A549 (cell line): ENCODE data around the gene CELSR1.

Experiments used
- CEBPB ChIP-seq, 2 experiments: fragments of >200 bp in 1 of 2; sonication (Bioruptor Twin) in 1 of 2; formaldehyde crosslinking in 1 of 2; IDR thresholded peaks; 2 replicates each; pipeline ENCODE4 v1.6.1; 2012 to 2016
- EP300 ChIP-seq, 2 experiments: fragments of >200 bp; sonication (Bioruptor Twin); formaldehyde crosslinking; IDR thresholded peaks; 2 replicates in 1 of 2; 3 replicates in 1 of 2; pipeline ENCODE4 v1.6.1; 2016 to 2017
- GATA3 ChIP-seq: IDR thresholded peaks from 2 replicates; pipeline ENCODE4 v1.6.1; 2012; ENCODE audit warnings: borderline replicate concordance
- HDAC2 ChIP-seq: fragments of 200-600 bp; sonication (generic); IDR thresholded peaks from 2 replicates; pipeline ENCODE4 v1.6.1; 2016
- JUN ChIP-seq, 2 experiments: fragments of >200 bp; sonication (Bioruptor Twin); formaldehyde crosslinking; IDR thresholded peaks; 2 replicates in 1 of 2; 3 replicates in 1 of 2; pipeline ENCODE4 v1.6.1; 2016 to 2017
- PHF8 ChIP-seq: fragments of 200-600 bp; sonication (generic); IDR thresholded peaks from 2 replicates; pipeline ENCODE4 v1.6.1; 2016; ENCODE audit warnings: low read depth, mild to moderate bottlenecking, antibody characterized with exemption, moderate library complexity, borderline replicate concordance
- POLR2A ChIP-seq: IDR thresholded peaks from 2 replicates; pipeline ENCODE4 v1.6.1; 2012; ENCODE audit warnings: mild to moderate bottlenecking, low read length
- RARB ChIP-seq: fragments of 250-450 bp; sonication (Bioruptor Pico); IDR thresholded peaks from 2 replicates; pipeline ENCODE4 v1.8.0; 2021; ENCODE audit warnings: mild to moderate bottlenecking, moderate library complexity
- SMC3 ChIP-seq: fragments of >200 bp; sonication (Bioruptor Twin); formaldehyde crosslinking; IDR thresholded peaks from 3 replicates; pipeline ENCODE4 v1.6.1; 2018; ENCODE audit warnings: inconsistent platforms
- TF ChIP-seq, protein P1 (sequence below): fragments of >200 bp; sonication (Bioruptor Twin); formaldehyde crosslinking; IDR thresholded peaks from 3 replicates; pipeline ENCODE4 v1.5.1; 2016
- TF ChIP-seq, protein P2 (sequence below): fragments of 450-650 bp; IDR thresholded peaks from 2 replicates; pipeline ENCODE4 v1.6.1; 2014; ENCODE audit warnings: antibody characterized with exemption
- TF ChIP-seq, protein P3 (sequence below): IDR thresholded peaks from 2 replicates; pipeline ENCODE4 v1.6.1; 2012
- TF ChIP-seq, protein P4 (sequence below): fragments of 250-450 bp; sonication (Bioruptor Pico); IDR thresholded peaks from 2 replicates; pipeline ENCODE4 v1.5.0; 2021; ENCODE audit warnings: mild to moderate bottlenecking, moderate library complexity, borderline replicate concordance

DNA sequence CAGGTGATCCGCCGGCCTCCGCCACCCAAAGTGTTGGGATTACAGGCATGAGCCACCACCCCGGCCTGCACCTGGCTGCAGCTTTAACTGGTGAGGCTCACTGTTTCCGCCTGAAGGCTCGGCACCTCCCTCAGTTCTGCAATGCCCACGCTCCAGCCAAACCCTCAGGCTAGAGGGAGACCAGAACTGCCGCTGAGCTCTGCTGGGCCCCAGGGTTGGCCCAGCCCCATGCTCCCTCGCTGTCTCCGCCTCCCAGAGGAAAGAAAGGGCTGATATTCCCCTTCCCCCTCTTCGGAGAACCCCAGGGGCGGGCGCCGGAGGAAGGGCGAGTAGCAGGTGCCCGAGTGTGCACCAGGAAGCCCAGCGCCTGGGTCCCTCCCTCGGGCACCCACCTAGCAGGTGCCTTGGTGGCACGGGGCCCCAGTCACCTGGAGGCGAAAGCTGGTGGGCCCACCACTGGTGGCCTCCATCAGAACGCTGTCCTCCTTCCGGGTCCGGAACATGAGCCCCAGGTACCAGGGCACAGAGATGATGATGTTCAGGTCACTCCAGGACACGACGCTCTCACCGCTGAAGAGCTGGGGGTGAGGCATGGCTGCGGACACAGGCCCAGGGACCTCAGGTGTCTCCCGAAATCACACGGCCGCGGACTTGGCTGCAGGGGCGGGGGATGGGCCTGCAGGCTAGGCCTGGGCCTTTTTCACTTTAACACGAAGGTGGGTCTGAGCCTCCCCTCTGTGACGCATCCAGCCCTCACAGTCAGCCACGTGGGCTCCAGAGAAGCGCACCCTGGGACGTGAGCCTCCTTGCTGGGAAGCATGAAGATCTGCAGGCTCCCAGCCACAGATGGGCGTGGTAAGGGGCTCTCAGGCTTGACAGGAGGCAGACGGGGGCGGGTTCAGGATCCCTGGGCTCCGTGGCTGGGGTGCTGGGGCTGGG, 128.6 kb downstream of the CELSR1 start:
- no peak for TF ChIP-seq SMC3
- TF ChIP-seq PHF8: no peak
- TF ChIP-seq, protein P1, sequence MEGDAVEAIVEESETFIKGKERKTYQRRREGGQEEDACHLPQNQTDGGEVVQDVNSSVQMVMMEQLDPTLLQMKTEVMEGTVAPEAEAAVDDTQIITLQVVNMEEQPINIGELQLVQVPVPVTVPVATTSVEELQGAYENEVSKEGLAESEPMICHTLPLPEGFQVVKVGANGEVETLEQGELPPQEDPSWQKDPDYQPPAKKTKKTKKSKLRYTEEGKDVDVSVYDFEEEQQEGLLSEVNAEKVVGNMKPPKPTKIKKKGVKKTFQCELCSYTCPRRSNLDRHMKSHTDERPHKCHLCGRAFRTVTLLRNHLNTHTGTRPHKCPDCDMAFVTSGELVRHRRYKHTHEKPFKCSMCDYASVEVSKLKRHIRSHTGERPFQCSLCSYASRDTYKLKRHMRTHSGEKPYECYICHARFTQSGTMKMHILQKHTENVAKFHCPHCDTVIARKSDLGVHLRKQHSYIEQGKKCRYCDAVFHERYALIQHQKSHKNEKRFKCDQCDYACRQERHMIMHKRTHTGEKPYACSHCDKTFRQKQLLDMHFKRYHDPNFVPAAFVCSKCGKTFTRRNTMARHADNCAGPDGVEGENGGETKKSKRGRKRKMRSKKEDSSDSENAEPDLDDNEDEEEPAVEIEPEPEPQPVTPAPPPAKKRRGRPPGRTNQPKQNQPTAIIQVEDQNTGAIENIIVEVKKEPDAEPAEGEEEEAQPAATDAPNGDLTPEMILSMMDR: no peak
- no peak for TF ChIP-seq HDAC2
- TF ChIP-seq, protein P2, sequence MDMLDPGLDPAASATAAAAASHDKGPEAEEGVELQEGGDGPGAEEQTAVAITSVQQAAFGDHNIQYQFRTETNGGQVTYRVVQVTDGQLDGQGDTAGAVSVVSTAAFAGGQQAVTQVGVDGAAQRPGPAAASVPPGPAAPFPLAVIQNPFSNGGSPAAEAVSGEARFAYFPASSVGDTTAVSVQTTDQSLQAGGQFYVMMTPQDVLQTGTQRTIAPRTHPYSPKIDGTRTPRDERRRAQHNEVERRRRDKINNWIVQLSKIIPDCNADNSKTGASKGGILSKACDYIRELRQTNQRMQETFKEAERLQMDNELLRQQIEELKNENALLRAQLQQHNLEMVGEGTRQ: no peak
- TF ChIP-seq GATA3: no peak
- TF ChIP-seq, protein P3, sequence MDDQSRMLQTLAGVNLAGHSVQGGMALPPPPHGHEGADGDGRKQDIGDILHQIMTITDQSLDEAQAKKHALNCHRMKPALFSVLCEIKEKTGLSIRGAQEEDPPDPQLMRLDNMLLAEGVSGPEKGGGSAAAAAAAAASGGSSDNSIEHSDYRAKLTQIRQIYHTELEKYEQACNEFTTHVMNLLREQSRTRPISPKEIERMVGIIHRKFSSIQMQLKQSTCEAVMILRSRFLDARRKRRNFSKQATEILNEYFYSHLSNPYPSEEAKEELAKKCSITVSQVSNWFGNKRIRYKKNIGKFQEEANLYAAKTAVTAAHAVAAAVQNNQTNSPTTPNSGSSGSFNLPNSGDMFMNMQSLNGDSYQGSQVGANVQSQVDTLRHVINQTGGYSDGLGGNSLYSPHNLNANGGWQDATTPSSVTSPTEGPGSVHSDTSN: no peak
- no peak for TF ChIP-seq EP300 (IDR thresholded peaks at IDR 0.05)
- TF ChIP-seq, protein P4, sequence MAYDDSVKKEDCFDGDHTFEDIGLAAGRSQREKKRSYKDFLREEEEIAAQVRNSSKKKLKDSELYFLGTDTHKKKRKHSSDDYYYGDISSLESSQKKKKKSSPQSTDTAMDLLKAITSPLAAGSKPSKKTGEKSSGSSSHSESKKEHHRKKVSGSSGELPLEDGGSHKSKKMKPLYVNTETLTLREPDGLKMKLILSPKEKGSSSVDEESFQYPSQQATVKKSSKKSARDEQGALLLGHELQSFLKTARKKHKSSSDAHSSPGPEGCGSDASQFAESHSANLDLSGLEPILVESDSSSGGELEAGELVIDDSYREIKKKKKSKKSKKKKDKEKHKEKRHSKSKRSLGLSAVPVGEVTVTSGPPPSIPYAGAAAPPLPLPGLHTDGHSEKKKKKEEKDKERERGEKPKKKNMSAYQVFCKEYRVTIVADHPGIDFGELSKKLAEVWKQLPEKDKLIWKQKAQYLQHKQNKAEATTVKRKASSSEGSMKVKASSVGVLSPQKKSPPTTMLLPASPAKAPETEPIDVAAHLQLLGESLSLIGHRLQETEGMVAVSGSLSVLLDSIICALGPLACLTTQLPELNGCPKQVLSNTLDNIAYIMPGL (CRISPR knock-in tag): no peak
- no peak for TF ChIP-seq RARB (CRISPR knock-in tag)
- TF ChIP-seq JUN (IDR thresholded peaks at IDR 0.05): no peak
- no peak for TF ChIP-seq CEBPB (IDR thresholded peaks at IDR 0.05)
- TF ChIP-seq POLR2A: no peak
